Skeletal muscle satellite cell (primary cell): ENCODE results near the gene KLKB1. TPM values are rescaled to one million over a fixed set of nuclear protein-coding genes. Genes with fewer than 3 reads are reported as not detected.

Experiments
- H3K27me3 ChIP-seq: 2 replicates; pipeline ENCODE4 v1.7.0; 2013; ENCODE audit warnings: low read length; ENCODE audit not compliant: control insufficient read depth, insufficient read depth
- H3K36me3 ChIP-seq: 2 replicates; pipeline ENCODE4 v1.7.0; 2013; ENCODE audit warnings: mild to moderate bottlenecking, control low read depth, low read length; ENCODE audit not compliant: insufficient read depth
- H3K4me1 ChIP-seq: 2 replicates; pipeline ENCODE4 v1.7.0; 2013; ENCODE audit warnings: low read length; ENCODE audit not compliant: control insufficient read depth, insufficient read depth
- H3K4me2 ChIP-seq: 2 replicates; pipeline ENCODE4 v1.7.0; 2013; ENCODE audit warnings: mild to moderate bottlenecking, low read length
- H3K4me3 ChIP-seq: 2 replicates; pipeline ENCODE4 v1.7.0; 2013; ENCODE audit warnings: low read length
- H3K9ac ChIP-seq: 2 replicates; pipeline ENCODE4 v1.7.0; 2013; ENCODE audit warnings: mild to moderate bottlenecking, low read depth, low read length, moderate library complexity
- H3K9me3 ChIP-seq: replicated peaks from 2 replicates; pipeline ENCODE4 v1.7.0; 2013; ENCODE audit warnings: mild to moderate bottlenecking, control low read depth, low read length
- total RNA-seq: library from RNA; depleted of rRNA; stranded (reverse); fragments of >200 nt; gene quantifications from 2 replicates; pipeline ENCODE4 v1.2.3, GENCODE V29; 2012; rRNA removed

KLKB1 gene
- 0.25 TPM in 1 of 2 replicates, not detected in the other for total RNA-seq

- H3K9me3 ChIP-seq = no peaks in the 10 kb centered on the region
- H3K4me2 ChIP-seq = no peak within 1 kb of the TSS
- no peaks in the 10 kb centered on the region for H3K4me1 ChIP-seq
- H3K9ac ChIP-seq = no peak within 1 kb of the TSS
- no peaks in the 10 kb centered on the region for H3K36me3 ChIP-seq
- no peak within 1 kb of the TSS for H3K4me3 ChIP-seq
- H3K27me3 ChIP-seq = no peaks in the 10 kb centered on the region
Measured at GRCh38 chr4:186227221-186227620, at the start of gene KLKB1. TSS of gene KLKB1 (plus strand) at chr4:186227507. CDS start at chr4:186228196, 689 bp downstream.

- H3K4me1 ChIP-seq = peaks cover 3% of the 10 kb centered on the region
- H3K4me3 ChIP-seq = no peak overlapping the region
- H3K36me3 ChIP-seq = no peaks in the 10 kb centered on the region
- H3K27me3 ChIP-seq = no peaks in the 10 kb centered on the region
- H3K9ac ChIP-seq = no peak overlapping the region
- H3K4me2 ChIP-seq = no peak overlapping the region
- no peaks in the 10 kb centered on the region for H3K9me3 ChIP-seq
Measured at GRCh38 chr4:186188107-186188506, 39.2 kb upstream of the KLKB1 start.

DNA sequence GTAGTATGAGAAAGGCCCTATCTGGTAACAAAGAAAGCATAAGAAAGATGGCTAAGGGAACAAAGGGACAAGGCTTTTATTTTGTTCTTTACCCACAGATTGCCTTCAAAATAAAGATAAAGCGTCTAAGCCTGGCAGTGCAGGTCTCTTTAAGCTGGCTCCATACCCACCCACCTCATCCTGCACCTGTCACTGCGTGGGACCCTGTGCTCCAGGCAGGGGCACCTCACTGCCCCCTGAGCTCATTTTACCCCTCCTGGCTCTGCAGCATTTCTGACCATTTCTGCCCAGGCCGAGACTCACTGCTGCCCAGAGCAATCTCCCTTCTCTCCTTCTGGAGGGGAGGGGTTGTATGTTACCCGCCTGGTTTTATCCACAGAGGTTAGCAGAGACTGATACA lies 37.7 kb upstream of the KLKB1 start:
- Histone ChIP-seq H3K4me1 (peaks cover 7% of the 10 kb centered on the region), H3K9ac (no peak overlapping the region), H3K4me3 (no peak overlapping the region), H3K4me2 (peak overlapping the region; percentile 79), H3K36me3 (no peaks in the 10 kb centered on the region), H3K9me3 (no peaks in the 10 kb centered on the region), H3K27me3 (no peaks in the 10 kb centered on the region)

DNA sequence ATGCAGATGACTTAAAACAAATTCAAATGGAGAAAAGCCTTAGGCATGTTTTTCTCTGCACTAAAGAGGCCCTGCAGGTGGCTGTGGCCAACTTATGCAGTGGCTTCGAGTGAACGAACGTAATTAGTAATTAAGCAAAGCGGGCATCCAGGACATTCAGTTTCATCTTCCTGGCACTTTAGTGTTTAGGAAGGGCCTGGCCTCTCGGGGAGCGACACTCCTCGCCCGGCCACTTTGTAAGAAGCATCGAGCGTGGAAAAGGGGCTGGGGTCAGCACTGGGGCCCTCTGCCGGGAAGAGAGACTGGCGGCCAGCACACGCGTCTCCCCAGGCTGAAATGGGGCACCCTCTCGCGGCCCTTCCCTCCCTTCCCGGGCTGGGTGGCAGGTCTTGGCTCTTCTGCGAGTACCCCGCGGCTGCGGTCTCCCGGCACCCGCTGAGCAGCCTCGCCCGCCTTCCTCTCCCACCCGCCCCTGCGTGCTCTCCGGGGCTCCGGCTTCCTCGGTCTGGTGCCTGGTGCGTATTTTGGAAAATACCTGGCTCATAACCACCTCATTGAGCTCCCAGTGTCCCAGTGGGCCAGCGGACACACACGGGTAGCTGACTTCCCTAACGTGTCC lies 36.6 kb upstream of the KLKB1 start:
- no peaks in the 10 kb centered on the region for H3K36me3 ChIP-seq
- H3K27me3 ChIP-seq = no peaks in the 10 kb centered on the region
- H3K4me1 ChIP-seq = peaks cover 7% of the 10 kb centered on the region
- peak overlapping the region; percentile 97 for H3K4me3 ChIP-seq
- peak overlapping the region; percentile 79 for H3K4me2 ChIP-seq
- H3K9me3 ChIP-seq = no peaks in the 10 kb centered on the region
- peak overlapping the region; percentile 90 for H3K9ac ChIP-seq

GRCh38 chr4:186191200-186192065 lies 35.9 kb upstream of the KLKB1 start, which contains the start of gene CYP4V2:
TSS of gene CYP4V2 (plus strand) at chr4:186191567. CDS start at chr4:186191824, 257 bp downstream.
- peaks cover 7% of the 10 kb centered on the region for H3K4me1 ChIP-seq

DNA sequence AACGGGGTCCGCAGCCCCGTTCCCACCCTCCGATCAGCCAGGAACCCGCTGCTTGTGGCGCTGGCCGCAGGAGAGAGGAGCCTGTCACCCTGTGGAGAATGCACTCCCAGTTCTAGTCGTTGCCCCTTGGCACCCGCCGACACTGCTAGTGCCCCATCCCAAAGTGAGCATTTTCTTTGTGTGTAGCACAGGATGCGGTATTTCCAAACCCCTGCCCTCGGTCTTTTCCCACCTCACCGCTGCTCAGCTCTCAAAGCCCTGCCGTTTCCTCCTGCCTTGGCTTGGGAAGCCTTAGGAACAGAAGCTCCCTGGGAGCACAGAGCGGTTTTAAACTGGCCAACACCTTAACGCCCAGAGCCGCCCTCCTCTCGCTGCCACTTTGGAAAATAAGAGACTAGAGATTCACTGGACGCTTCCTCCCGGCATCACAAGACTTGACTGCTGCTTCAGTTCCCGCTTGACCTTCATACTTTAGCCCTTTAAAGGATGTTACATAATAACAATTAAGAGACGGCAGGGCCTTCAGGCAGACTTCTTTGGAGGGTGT lies 35.2 kb upstream of the KLKB1 start:
- H3K27me3 ChIP-seq = no peaks in the 10 kb centered on the region
- peaks cover 7% of the 10 kb centered on the region for H3K4me1 ChIP-seq
- peak overlapping the region; percentile 97 for H3K4me3 ChIP-seq
- H3K9me3 ChIP-seq = no peaks in the 10 kb centered on the region
- peaks cover 3% of the 10 kb centered on the region for H3K36me3 ChIP-seq
- peak overlapping the region; percentile 90 for H3K9ac ChIP-seq
- H3K4me2 ChIP-seq = peak overlapping the region; percentile 79

More at GRCh38 chr4:186191200-186192065, 35.9 kb upstream of the KLKB1 start, which contains the start of gene CYP4V2:
- Histone ChIP-seq H3K9ac (peak within 1 kb of the TSS; percentile 90), H3K4me2 (peak within 1 kb of the TSS; percentile 79), H3K27me3 (no peaks in the 10 kb centered on the region), H3K4me3 (peak within 1 kb of the TSS; percentile 97), H3K9me3 (no peaks in the 10 kb centered on the region), H3K36me3 (no peaks in the 10 kb centered on the region)

- Histone ChIP-seq H3K9me3 (no peaks in the 10 kb centered on the region), H3K36me3 (peaks cover 9% of the 10 kb centered on the region), H3K4me3 (no peak overlapping the region), H3K4me1 (peaks cover 7% of the 10 kb centered on the region), H3K27me3 (no peaks in the 10 kb centered on the region), H3K9ac (no peak overlapping the region), H3K4me2 (no peak overlapping the region)
Measured at GRCh38 chr4:186193851-186194250, 33.5 kb upstream of the KLKB1 start.

DNA sequence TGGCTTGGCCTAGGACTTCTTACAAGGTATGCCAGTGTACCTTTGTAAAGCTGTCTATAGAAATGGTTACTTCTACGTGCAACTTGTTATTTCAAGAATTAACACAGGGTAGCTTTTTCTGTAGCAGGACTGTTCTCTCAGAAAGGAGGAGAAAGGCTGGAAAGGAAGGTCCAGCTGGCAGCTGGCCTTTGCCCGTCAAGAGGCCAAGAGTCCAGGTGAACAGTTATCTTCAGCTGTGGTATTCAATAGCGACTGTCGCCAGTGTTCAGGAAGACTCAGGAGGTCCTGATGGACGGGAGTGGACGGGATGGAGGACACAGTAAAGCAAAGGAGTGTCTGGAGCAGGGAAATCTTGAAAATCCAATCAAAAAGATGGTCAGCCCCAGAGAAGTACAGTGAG lies 31.2 kb upstream of the KLKB1 start:
- H3K36me3 ChIP-seq = peaks cover 9% of the 10 kb centered on the region
- no peaks in the 10 kb centered on the region for H3K27me3 ChIP-seq
- no peak overlapping the region for H3K4me3 ChIP-seq
- no peaks in the 10 kb centered on the region for H3K9me3 ChIP-seq
- peaks cover 7% of the 10 kb centered on the region for H3K4me1 ChIP-seq
- no peak overlapping the region for H3K9ac ChIP-seq
- H3K4me2 ChIP-seq = no peak overlapping the region

DNA sequence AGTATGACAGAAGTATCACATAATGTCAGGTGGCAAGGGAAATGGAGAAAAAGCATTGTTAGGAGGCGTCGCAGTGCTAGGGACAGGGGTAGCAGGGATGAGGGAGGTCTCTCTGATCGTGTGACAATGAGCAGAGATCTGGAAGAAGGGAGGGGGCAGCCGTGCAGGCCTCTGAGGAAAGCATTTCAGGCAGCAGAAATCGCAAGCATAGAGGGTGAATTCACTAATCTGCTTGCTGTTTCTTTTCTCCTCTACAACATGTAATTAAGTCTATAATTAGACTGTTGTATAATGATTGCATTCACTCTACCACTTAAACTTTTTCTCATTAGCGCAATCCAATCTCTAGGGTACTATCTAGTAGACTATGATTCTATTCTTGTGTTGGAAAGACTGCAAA lies 26.8 kb upstream of the KLKB1 start:
- H3K4me3 ChIP-seq = no peak overlapping the region
- no peaks in the 10 kb centered on the region for H3K9me3 ChIP-seq
- peaks cover 9% of the 10 kb centered on the region for H3K36me3 ChIP-seq
- H3K4me2 ChIP-seq = no peak overlapping the region
- H3K9ac ChIP-seq = no peak overlapping the region
- no peaks in the 10 kb centered on the region for H3K4me1 ChIP-seq
- no peaks in the 10 kb centered on the region for H3K27me3 ChIP-seq

DNA sequence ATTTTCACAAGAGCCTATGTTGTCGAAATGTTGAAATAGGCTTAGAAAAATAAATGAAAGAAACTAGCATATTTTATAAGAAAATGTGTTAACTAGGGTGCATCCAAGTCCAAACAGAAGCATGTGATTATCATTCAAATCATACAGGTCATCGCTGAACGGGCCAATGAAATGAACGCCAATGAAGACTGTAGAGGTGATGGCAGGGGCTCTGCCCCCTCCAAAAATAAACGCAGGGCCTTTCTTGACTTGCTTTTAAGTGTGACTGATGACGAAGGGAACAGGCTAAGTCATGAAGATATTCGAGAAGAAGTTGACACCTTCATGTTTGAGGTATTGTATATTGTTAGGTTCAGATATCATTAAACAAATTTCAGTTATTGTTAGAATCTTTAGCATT lies 26.3 kb upstream of the KLKB1 start:
- H3K9me3 ChIP-seq = no peaks in the 10 kb centered on the region
- H3K9ac ChIP-seq = no peak overlapping the region
- H3K36me3 ChIP-seq = peaks cover 9% of the 10 kb centered on the region
- H3K4me3 ChIP-seq = no peak overlapping the region
- no peaks in the 10 kb centered on the region for H3K4me1 ChIP-seq
- H3K27me3 ChIP-seq = no peaks in the 10 kb centered on the region
- no peak overlapping the region for H3K4me2 ChIP-seq

- Histone ChIP-seq H3K9ac (no peak overlapping the region), H3K9me3 (no peaks in the 10 kb centered on the region), H3K36me3 (peaks cover 9% of the 10 kb centered on the region), H3K4me1 (no peaks in the 10 kb centered on the region), H3K27me3 (no peaks in the 10 kb centered on the region), H3K4me3 (no peak overlapping the region), H3K4me2 (no peak overlapping the region)
Measured at GRCh38 chr4:186201535-186202230, 25.6 kb upstream of the KLKB1 start.
